GM21367 (cell line): ENCODE data around the gene PEBP1.
A peak's percentile ranks its signal among the peaks of the same experiment; 100 is the strongest.
"Not testable (repeated sequence)": the region's sequence is repeated elsewhere in the genome, so short reads cannot be mapped to it uniquely, and the experiment has no call there.

Experiments used
- ATAC-seq: cut with Tn5 transposase; IDR thresholded peaks from one replicate; pipeline ENCODE4 v1.9.1; 2021; ENCODE audit not compliant: unreplicated experiment

PEBP1 gene

GRCh38 chr12:118129436-118129835 is 6.5 kb upstream of the PEBP1 start:
- ATAC-seq = not testable (repeated sequence)

GRCh38 chr12:118136559-118137003 is 657 bp downstream of the PEBP1 start:
- ATAC-seq = peak; percentile 26

- ATAC-seq = no peak
These were observed 1.3 kb downstream of the PEBP1 start for GRCh38 chr12:118137148-118137678.

GRCh38 chr12:118140825-118141224 is 4.9 kb downstream of the PEBP1 start:
- no peak for ATAC-seq

GRCh38 chr12:118144499-118144898 is 8.6 kb downstream of the PEBP1 start:
- ATAC-seq = no peak

- ATAC-seq = peak; percentile 52
These were observed 9.3 kb downstream of the PEBP1 start for GRCh38 chr12:118145113-118145797.

- no peak for ATAC-seq
These were observed 9.9 kb downstream of the PEBP1 start for GRCh38 chr12:118145798-118146156.

GRCh38 chr12:118148287-118148686 is 12.4 kb downstream of the PEBP1 start:
- no peak for ATAC-seq

GRCh38 chr12:118150625-118151024 is 14.7 kb downstream of the PEBP1 start:
- ATAC-seq = no peak

GRCh38 chr12:118151755-118152154 is 15.8 kb downstream of the PEBP1 start:
- ATAC-seq = no peak

GRCh38 chr12:118160536-118160935 is 24.6 kb downstream of the PEBP1 start:
- no peak for ATAC-seq

GRCh38 chr12:118164798-118165486 is 29.0 kb downstream of the PEBP1 start:
- no peak for ATAC-seq

- ATAC-seq = peak; percentile 99
These were observed 31.0 kb downstream of the PEBP1 start for GRCh38 chr12:118166946-118167345.

- peak; percentile 92 for ATAC-seq
These were observed 40.0 kb downstream of the PEBP1 start for GRCh38 chr12:118175823-118176447.

- ATAC-seq = no peak
These were observed 47.2 kb downstream of the PEBP1 start for GRCh38 chr12:118183155-118183554.

GRCh38 chr12:118183711-118184110 is 47.8 kb downstream of the PEBP1 start:
- ATAC-seq = no peak

GRCh38 chr12:118185602-118186397 is 49.9 kb downstream of the PEBP1 start:
- ATAC-seq = no peak

GRCh38 chr12:118187751-118188435 is 52.0 kb downstream of the PEBP1 start:
- no peak for ATAC-seq

GRCh38 chr12:118188690-118189371 is 52.9 kb downstream of the PEBP1 start:
- ATAC-seq = no peak

GRCh38 chr12:118189741-118190191 is 53.8 kb downstream of the PEBP1 start:
- ATAC-seq = no peak
